Measurements from ENCODE around the gene RSPO1.
"Not testable (repeated sequence)": the region's sequence is repeated elsewhere in the genome, so short reads cannot be mapped to it uniquely, and the experiment has no call there.

- TF ChIP-seq CTCF, POLR2A, EP300 (IDR thresholded peaks at IDR 0.05): not testable (repeated sequence)
Observed at GRCh38 chr1:37584544-37584943, 50.1 kb downstream of the RSPO1 start.

Data from ovary (tissue), 3 donors.